Karpas-422 (cell line): Measurements from ENCODE around the gene SLC23A2. TPM values are rescaled to one million over a fixed set of nuclear protein-coding genes. Genes with fewer than 3 reads are reported as not detected.

ENCODE experiments used
- DNase-seq: peaks from one replicate; pipeline ENCODE4 v3.0.0-alpha.2; 2015
- H2AFZ ChIP-seq: fragments of 200-600 bp; sonication (generic); 2 replicates; pipeline ENCODE4 v1.6.1; 2014; ENCODE audit warnings: antibody characterized with exemption, low read length, mixed read lengths
- H3K27ac ChIP-seq: fragments of 200-600 bp; sonication (generic); 2 replicates; pipeline ENCODE4 v1.5.1; 2014; ENCODE audit warnings: mild to moderate bottlenecking, low read length, moderate library complexity
- H3K27me3 ChIP-seq: fragments of 200-600 bp; sonication (generic); 2 replicates; pipeline ENCODE4 v1.6.1; 2014; ENCODE audit warnings: low read length, mixed read lengths
- H3K36me3 ChIP-seq: fragments of 200-600 bp; sonication (generic); 2 replicates; pipeline ENCODE4 v1.6.1; 2014; ENCODE audit warnings: low read length, mixed read lengths; ENCODE audit not compliant: insufficient read depth
- H3K4me1 ChIP-seq: fragments of 200-600 bp; sonication (generic); 2 replicates; pipeline ENCODE4 v1.6.1; 2014; ENCODE audit warnings: mild to moderate bottlenecking, low read length, mixed read lengths
- H3K4me2 ChIP-seq: fragments of 200-600 bp; sonication (generic); 2 replicates; pipeline ENCODE4 v1.6.1; 2014; ENCODE audit warnings: low read length, low read depth, mild to moderate bottlenecking; ENCODE audit not compliant: poor library complexity, severe bottlenecking
- H3K4me3 ChIP-seq: fragments of 200-600 bp; sonication (generic); 2 replicates; pipeline ENCODE4 v1.5.1; 2014; ENCODE audit warnings: mild to moderate bottlenecking, antibody characterized with exemption, low read length, mixed read lengths
- H3K79me2 ChIP-seq: fragments of 200-600 bp; sonication (generic); 2 replicates; pipeline ENCODE4 v1.6.1; 2014; ENCODE audit warnings: mild to moderate bottlenecking, low read length, mixed read lengths
- H3K9ac ChIP-seq: fragments of 200-600 bp; sonication (generic); 2 replicates; pipeline ENCODE4 v1.6.0; 2014; ENCODE audit warnings: low read length
- H3K9me2 ChIP-seq: fragments of 200-600 bp; sonication (generic), shearing (Covaris generic); replicated peaks from 2 replicates; pipeline ENCODE4 v1.6.0; 2014; ENCODE audit warnings: mild to moderate bottlenecking, low read length, moderate library complexity; ENCODE audit not compliant: insufficient read depth
- H3K9me3 ChIP-seq: fragments of 300-700, 200-600 bp; sonication (generic); 2 replicates; pipeline ENCODE4 v1.6.1; 2014; ENCODE audit warnings: low read length, mixed read lengths
- H4K20me1 ChIP-seq: fragments of 200-600 bp; sonication (generic); 2 replicates; pipeline ENCODE4 v1.6.1; 2014; ENCODE audit warnings: mild to moderate bottlenecking, antibody characterized with exemption, low read length, low read depth; ENCODE audit not compliant: insufficient read depth
- total RNA-seq: library from RNA; depleted of rRNA; stranded (reverse); fragments of >200 nt; shearing (Covaris generic); gene quantifications from 2 replicates; pipeline ENCODE4 v1.2.3, GENCODE V29; 2014; ENCODE audit warnings: low replicate concordance

SLC23A2 gene
- total RNA-seq, 1 experiment from 2014 or later: 49.2 TPM

DNA sequence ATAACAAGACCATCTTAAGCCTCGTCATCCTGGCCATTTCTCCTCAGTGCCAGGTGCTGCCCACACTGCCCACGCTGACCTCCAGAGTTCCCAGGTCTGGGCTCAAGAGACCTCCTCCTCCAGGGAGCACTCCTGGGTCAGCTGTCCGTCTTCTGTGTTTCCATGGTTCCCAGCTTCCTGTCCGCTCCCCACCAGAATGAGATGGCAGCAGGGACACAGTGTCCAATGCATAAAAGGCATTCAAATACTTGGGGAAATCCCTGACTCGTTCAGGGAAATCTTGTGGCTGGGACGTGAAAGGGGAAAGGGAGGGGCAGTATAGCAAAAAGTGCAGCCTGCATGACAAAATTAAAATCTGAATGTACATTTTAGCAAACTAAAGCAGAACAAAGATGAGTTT lies 54.3 kb downstream of the SLC23A2 start:
- Histone ChIP-seq H2AFZ (no peak overlapping the region), H3K36me3 (0 out of 2 replicates have a peak, but pooled peaks cover 7% of the 10 kb centered on the region), H3K9ac (no peak overlapping the region), H3K27me3 (no peaks in the 10 kb centered on the region), H4K20me1 (peaks cover 31% of the 10 kb centered on the region), H3K9me3 (no peaks in the 10 kb centered on the region), H3K79me2 (peaks cover 95% of the 10 kb centered on the region), H3K4me3 (no peak overlapping the region), H3K4me1 (peaks cover 93% of the 10 kb centered on the region), H3K9me2 (no peaks in the 10 kb centered on the region), H3K4me2 (no peak overlapping the region), H3K27ac (peak overlapping the region; percentile 32)
- no peak for DNase-seq

- H3K9me3 ChIP-seq: no peaks in the 10 kb centered on the region
- no peak for DNase-seq
- peaks cover 94% of the 10 kb centered on the region for H3K4me1 ChIP-seq
- no peak overlapping the region for H3K4me2 ChIP-seq
- H2AFZ ChIP-seq: no peak overlapping the region
- no peaks in the 10 kb centered on the region for H3K27me3 ChIP-seq
- no peaks in the 10 kb centered on the region for H3K9me2 ChIP-seq
- peaks cover 31% of the 10 kb centered on the region for H4K20me1 ChIP-seq
- peak overlapping the region; percentile 32 for H3K27ac ChIP-seq
- H3K79me2 ChIP-seq: peaks cover 97% of the 10 kb centered on the region
- H3K36me3 ChIP-seq: 0 out of 2 replicates have a peak, but pooled peaks cover 7% of the 10 kb centered on the region
- H3K9ac ChIP-seq: no peak overlapping the region
- no peak overlapping the region for H3K4me3 ChIP-seq
Observed at GRCh38 chr20:4946585-4946984, 54.7 kb downstream of the SLC23A2 start.

DNA sequence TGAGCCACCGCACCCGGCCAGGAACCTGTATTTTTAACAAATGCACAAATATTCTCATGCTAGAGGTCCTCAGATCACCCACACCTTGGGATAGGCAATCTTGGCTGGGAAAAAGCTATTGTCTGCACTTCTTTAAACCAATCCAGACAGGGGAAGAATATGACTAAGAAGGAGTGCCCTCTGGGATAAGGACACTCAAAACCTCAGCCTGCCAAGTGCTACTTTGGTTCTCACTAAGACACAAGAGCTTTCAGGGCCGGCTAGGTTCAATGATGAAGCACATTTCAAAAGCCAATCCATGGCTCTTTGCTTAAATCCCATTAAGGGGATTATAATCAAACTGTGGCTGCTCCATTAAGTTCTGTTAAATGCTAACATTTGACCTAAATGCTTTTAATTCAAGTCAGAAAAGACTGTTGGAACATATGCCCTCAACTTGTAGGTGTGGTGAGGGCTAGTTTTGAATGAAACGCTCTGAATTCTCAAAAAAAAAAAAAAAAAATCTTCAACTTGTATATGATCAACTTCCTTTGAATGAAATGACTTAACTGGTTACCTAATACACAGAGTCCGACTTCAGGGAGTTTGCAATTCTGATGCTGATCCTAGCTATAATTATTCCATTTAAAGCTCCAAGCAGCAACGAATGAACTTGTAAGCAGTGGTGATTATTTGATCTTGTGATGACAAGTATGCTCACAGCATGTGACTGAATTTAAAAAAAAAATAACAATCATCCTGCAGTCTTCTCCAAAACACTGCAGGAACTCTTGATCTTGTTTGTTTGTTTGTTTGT lies 56.6 kb downstream of the SLC23A2 start:
- peaks cover 97% of the 10 kb centered on the region for H3K79me2 ChIP-seq
- no peak overlapping the region for H3K4me3 ChIP-seq
- peak overlapping the region; percentile 4; the same call in 1 of the 2 replicates for H3K27ac ChIP-seq
- H3K36me3 ChIP-seq: 0 out of 2 replicates have a peak, but pooled peaks cover 7% of the 10 kb centered on the region
- H3K4me2 ChIP-seq: no peak overlapping the region
- peaks cover 14% of the 10 kb centered on the region for H4K20me1 ChIP-seq
- DNase-seq: no peak
- no peak overlapping the region for H3K9ac ChIP-seq
- H3K4me1 ChIP-seq: peaks cover 76% of the 10 kb centered on the region
- H3K9me3 ChIP-seq: no peaks in the 10 kb centered on the region
- no peaks in the 10 kb centered on the region for H3K27me3 ChIP-seq
- H2AFZ ChIP-seq: no peak overlapping the region
- H3K9me2 ChIP-seq: no peaks in the 10 kb centered on the region

DNA sequence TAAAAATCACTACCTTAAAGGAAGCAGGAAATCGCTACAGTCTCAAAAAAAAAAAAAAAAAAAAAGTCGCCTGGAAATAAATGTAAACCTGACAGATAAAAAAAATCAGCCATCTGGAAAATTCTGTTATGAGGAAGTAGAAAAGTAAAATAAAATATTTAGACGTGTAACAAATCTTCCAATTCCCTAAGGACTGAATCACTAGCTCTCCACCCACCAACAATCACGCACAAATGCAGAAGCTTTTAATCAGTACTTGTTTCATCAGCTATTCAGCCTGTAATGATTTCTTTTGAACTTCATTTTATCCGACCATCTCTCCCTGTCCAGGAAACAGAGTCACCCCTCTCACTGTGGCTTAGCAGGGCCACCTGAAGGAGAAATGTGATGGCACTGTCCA lies 59.0 kb downstream of the SLC23A2 start:
- Histone ChIP-seq H3K9ac (peak overlapping the region; percentile 10; the same call in 1 of the 2 replicates), H3K27me3 (no peaks in the 10 kb centered on the region), H3K79me2 (peaks cover 94% of the 10 kb centered on the region)

GRCh38 chr20:4937407-4938319 lies 63.6 kb downstream of the SLC23A2 start:
- DNase-seq: no peak
- Histone ChIP-seq H3K4me2 (no peak overlapping the region), H3K79me2 (peaks cover 72% of the 10 kb centered on the region), H3K27ac (no peak overlapping the region), H4K20me1 (peaks cover 19% of the 10 kb centered on the region; the same call in 1 of the 2 replicates), H3K9ac (no peak overlapping the region), H3K9me3 (no peaks in the 10 kb centered on the region), H3K9me2 (no peaks in the 10 kb centered on the region), H3K27me3 (no peaks in the 10 kb centered on the region), H3K4me1 (peaks cover 9% of the 10 kb centered on the region), H3K4me3 (no peak overlapping the region), H3K36me3 (no peaks in the 10 kb centered on the region; the same call in 1 of the 2 replicates), H2AFZ (no peak overlapping the region)

More for the DNA sequence above, 59.0 kb downstream of the SLC23A2 start:
- Histone ChIP-seq H3K4me1 (peaks cover 52% of the 10 kb centered on the region), H3K4me3 (no peak overlapping the region), H2AFZ (no peak overlapping the region), H3K4me2 (no peak overlapping the region), H3K9me3 (no peaks in the 10 kb centered on the region), H3K36me3 (0 out of 2 replicates have a peak, but pooled peaks cover 2% of the 10 kb centered on the region), H3K27ac (peak overlapping the region; percentile 38), H3K9me2 (no peaks in the 10 kb centered on the region), H4K20me1 (peaks cover 11% of the 10 kb centered on the region; the same call in 1 of the 2 replicates)
- no peak for DNase-seq

DNA sequence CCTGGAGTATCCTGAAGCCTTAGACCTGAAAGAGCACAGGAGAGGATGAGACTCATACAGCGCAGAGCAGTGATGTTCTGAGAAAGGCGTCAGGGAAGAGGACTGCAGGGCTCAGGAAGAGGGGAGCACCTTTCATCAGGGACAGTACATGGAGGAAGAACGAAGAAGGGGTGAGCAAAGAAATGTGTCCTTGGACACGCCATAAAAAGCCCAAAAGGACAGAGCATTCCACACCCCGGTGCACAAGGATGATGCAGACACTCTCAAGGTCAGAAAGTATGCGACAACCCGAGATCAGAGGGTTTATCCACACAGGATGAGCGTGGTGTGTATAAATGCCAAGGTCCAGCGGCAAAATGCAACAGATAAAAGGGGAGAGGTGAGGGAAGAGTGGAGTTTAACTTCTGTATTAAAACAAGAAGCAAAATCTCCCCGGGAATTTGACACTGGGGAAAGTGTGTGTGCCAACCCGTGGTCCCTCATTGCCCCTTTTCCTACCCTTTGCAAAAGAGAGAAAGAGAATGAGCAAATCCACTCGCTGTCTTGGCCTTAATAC lies 64.4 kb downstream of the SLC23A2 start:
- Histone ChIP-seq H3K9ac (no peak overlapping the region), H3K4me3 (no peak overlapping the region), H3K27ac (no peak overlapping the region), H3K27me3 (no peaks in the 10 kb centered on the region), H2AFZ (no peak overlapping the region), H3K9me3 (no peaks in the 10 kb centered on the region), H3K4me1 (peaks cover 2% of the 10 kb centered on the region), H3K36me3 (peaks cover 4% of the 10 kb centered on the region; the same call in 1 of the 2 replicates), H3K4me2 (no peak overlapping the region), H3K9me2 (no peaks in the 10 kb centered on the region), H4K20me1 (peaks cover 14% of the 10 kb centered on the region; the same call in 1 of the 2 replicates), H3K79me2 (peaks cover 71% of the 10 kb centered on the region)
- DNase-seq: no peak

DNA sequence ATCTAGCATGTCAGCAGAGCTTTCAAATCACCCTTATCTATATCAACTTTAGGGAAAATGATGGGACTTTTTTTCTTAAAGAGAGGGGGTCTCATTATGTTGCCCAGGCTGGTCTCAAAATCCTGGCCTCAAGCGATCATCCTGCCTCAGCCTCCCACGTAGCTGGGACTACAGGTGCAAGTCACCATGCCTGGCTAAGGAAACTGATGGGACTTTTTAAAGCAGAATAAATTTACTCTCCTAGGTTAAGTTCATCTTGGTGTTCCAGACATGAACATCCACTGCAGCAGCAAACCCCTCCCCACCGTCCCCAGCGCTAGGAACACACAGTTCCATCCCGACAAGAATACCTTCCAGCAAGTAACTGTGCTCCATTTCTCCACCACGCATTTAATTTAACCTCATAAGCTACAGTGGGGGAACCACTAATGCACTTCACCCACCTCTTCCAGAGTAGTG lies 64.9 kb downstream of the SLC23A2 start:
- Histone ChIP-seq H4K20me1 (peaks cover 14% of the 10 kb centered on the region; the same call in 1 of the 2 replicates), H3K79me2 (peaks cover 68% of the 10 kb centered on the region), H3K27ac (no peak overlapping the region), H3K4me3 (no peak overlapping the region), H3K9ac (no peak overlapping the region), H2AFZ (no peak overlapping the region), H3K4me1 (no peaks in the 10 kb centered on the region), H3K36me3 (peaks cover 4% of the 10 kb centered on the region; the same call in 1 of the 2 replicates), H3K4me2 (no peak overlapping the region), H3K9me3 (no peaks in the 10 kb centered on the region), H3K9me2 (no peaks in the 10 kb centered on the region), H3K27me3 (no peaks in the 10 kb centered on the region)
- DNase-seq: no peak
